ENCODE data around the gene C18orf54.
A peak's percentile ranks its signal among the peaks of the same experiment; 100 is the strongest.
"Not testable (repeated sequence)": the region's sequence is repeated elsewhere in the genome, so short reads cannot be mapped to it uniquely, and the experiment has no call there.

The C18orf54 gene

DNA sequence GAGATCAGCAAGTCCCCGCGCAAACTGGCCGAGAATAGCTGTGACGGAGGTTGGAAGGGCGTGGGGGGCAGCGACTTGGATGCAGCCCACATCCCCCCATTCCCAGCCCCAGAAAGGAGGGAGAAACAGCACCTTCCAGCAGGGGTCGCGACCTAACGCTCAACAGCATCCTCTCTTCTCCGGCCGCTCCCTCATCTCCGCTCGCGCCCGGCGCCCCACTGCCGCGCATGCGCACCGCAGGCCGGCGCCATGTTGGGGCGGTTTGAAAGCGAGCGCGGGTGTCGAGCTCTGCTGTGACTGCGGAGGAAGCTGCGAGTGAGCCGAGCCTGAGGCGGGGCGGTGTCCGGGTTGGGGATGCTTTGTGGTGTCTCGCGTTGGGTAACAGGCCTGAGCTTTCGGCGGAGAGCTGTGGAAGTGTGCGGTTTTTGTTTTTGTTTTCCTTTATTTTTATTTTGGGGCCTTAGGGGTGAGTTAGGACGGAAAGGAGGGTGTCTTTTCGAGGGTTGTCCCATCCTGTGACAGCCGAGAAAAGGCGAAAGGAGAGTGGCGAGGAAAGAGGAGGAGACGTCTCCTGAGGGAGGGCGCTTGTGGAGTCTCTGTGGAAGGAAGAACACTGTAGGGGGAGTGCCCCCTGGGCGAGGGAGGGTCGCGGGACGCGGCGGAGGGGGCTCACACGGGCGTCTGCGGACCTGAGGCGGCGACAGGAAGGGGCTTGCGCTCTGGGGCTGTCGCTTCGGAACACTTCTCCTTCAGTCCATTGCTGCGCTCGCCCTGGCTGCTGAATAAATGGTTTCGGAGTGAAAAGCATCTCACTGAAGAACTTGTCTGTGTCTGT, at the start of gene C18orf54, which contains the start of gene STARD6:
Gene C18orf54 (plus strand): TSS at position 247 of the 835 bp plus-strand sequence. CDS start 2,667 bp downstream, outside the sequence.
Gene STARD6 (minus strand): TSS at position 199 of the 835 bp plus-strand sequence. CDS start 3,285 bp downstream, outside the sequence.
- H3K27ac ChIP-seq (ENCODE audit: low read depth, low read length), result peak within 1 kb of the TSS; percentile 25
- peak within 1 kb of the TSS; percentile 20 to 90 (median 79) for H3K9ac ChIP-seq (ENCODE audit: low read length in 5 of 5)

DNA sequence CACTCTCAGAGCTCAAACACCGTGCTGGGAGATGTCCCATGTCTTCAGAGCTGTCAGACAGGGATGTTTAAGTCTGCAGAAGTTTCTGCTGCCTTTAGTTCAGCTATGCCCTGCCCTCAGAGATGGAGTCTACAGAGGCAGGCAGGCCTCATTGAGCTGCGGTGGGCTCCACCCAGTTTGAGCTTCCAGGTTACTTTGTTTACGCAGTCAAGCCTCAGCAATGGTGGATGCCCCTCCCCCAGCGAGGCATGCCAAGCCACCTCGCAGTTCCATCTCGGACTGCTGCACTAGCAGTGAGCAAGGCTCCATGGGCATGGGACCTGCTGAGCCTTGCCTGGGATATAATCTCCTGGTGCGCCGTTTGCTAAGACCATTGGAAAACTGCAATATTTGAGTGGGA, 48.1 kb upstream of the C18orf54 start:
- H3K36me3 ChIP-seq (ENCODE audit: control insufficient read depth in 5 of 5, insufficient read depth in 5 of 5, low read length in 5 of 5); H3K4me3 ChIP-seq (ENCODE audit: low read depth in 1 of 5, low read length in 5 of 5); H3K4me1 ChIP-seq (ENCODE audit: control insufficient read depth in 5 of 5, insufficient read depth in 5 of 5, low read length in 5 of 5); H3K9me3 ChIP-seq (ENCODE audit: control insufficient read depth in 5 of 5, low read length in 5 of 5); H3K9ac ChIP-seq (ENCODE audit: low read length in 5 of 5); H3K27ac ChIP-seq (ENCODE audit: low read depth, low read length); H3K27me3 ChIP-seq (ENCODE audit: control insufficient read depth in 5 of 5, insufficient read depth in 4 of 5, low read length in 5 of 5): not testable (repeated sequence)

More for the DNA sequence above, at the start of gene C18orf54, which contains the start of gene STARD6:
- H3K27me3 ChIP-seq (ENCODE audit: control insufficient read depth in 5 of 5, insufficient read depth in 4 of 5, low read length in 5 of 5), result no peaks in the 10 kb centered on the region
- peak within 1 kb of the TSS; percentile 86 to 94 (median 90) for H3K4me3 ChIP-seq (ENCODE audit: low read depth in 1 of 5, low read length in 5 of 5)
- no peaks in the 10 kb centered on the region for H3K9me3 ChIP-seq (ENCODE audit: control insufficient read depth in 5 of 5, low read length in 5 of 5)
- peaks cover 0 to 5% (median 0%) of the 10 kb centered on the region in 5 donors for H3K36me3 ChIP-seq (ENCODE audit: control insufficient read depth in 5 of 5, insufficient read depth in 5 of 5, low read length in 5 of 5)
- peaks cover 0 to 21% (median 19%) of the 10 kb centered on the region in 5 donors for H3K4me1 ChIP-seq (ENCODE audit: control insufficient read depth in 5 of 5, insufficient read depth in 5 of 5, low read length in 5 of 5)

DNA sequence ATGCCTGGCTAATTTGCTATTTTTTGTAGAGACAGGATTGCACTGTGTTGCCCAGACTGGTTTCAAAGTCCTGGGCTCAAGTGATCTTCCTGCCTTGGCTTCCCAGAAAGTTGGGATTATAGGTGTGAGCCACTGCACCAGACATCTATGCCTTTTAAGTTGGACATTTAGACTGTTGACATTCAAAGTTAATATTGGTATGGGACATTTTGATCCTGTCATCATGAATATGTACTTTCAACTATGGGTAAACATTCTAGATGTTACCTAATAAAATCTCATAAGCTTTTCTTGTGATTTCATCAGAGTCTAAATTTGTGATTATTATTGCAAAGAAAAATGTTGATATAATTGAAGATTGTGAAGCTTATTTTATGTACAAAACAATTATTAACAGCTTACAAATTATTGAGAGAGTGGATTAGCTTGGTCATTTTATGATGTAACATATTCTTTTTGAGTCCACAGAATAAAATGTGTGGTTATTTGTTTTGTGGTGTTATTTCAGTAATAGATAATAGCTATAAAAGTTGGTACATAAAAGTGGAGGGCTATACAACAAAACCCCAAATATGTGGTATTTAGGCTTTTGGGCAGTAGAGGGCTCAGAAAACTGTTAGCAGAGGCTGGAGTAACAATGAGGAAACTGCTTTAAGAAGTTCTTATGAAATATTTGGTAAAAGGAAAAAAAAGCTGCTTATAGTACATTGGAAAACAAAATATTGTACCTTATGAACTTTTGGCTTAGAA, 41.5 kb upstream of the C18orf54 start:
- H3K27me3 ChIP-seq (ENCODE audit: control insufficient read depth in 5 of 5, insufficient read depth in 4 of 5, low read length in 5 of 5), result no peaks in the 10 kb centered on the region
- no peaks in the 10 kb centered on the region for H3K36me3 ChIP-seq (ENCODE audit: control insufficient read depth in 5 of 5, insufficient read depth in 5 of 5, low read length in 5 of 5)
- no peaks in the 10 kb centered on the region for H3K9me3 ChIP-seq (ENCODE audit: control insufficient read depth in 5 of 5, low read length in 5 of 5)
- no peak overlapping the region for H3K27ac ChIP-seq (ENCODE audit: low read depth, low read length)
- H3K4me3 ChIP-seq (ENCODE audit: low read depth in 1 of 5, low read length in 5 of 5), result no peak overlapping the region
- H3K9ac ChIP-seq (ENCODE audit: low read length in 5 of 5), result no peak overlapping the region
- no peaks in the 10 kb centered on the region for H3K4me1 ChIP-seq (ENCODE audit: control insufficient read depth in 5 of 5, insufficient read depth in 5 of 5, low read length in 5 of 5)

DNA sequence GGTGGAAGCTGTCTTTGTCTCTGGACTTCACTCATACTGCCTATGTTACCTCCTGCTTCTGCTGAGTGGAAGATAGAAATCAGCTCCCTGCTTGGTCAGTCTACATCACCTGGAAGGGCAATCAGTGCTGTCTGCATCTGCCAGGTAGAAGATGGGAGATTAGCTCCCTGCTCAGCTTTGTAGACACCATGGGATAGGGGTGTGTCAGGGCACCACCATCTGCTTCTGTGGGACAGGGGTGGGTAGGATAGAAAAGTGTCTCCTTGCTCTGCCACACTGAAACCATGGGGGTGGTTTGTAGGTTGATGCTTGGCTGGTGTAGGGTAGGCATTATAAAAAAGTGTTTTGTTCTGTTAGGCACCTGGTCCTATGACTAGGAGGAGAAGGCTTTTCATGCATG, 34.1 kb upstream of the C18orf54 start:
- no peaks in the 10 kb centered on the region for H3K36me3 ChIP-seq (ENCODE audit: control insufficient read depth in 5 of 5, insufficient read depth in 5 of 5, low read length in 5 of 5)
- no peaks in the 10 kb centered on the region for H3K4me1 ChIP-seq (ENCODE audit: control insufficient read depth in 5 of 5, insufficient read depth in 5 of 5, low read length in 5 of 5)
- no peak overlapping the region for H3K4me3 ChIP-seq (ENCODE audit: low read depth in 1 of 5, low read length in 5 of 5)
- no peaks in the 10 kb centered on the region for H3K27me3 ChIP-seq (ENCODE audit: control insufficient read depth in 5 of 5, insufficient read depth in 4 of 5, low read length in 5 of 5)
- H3K9ac ChIP-seq (ENCODE audit: low read length in 5 of 5), result no peak overlapping the region
- H3K27ac ChIP-seq (ENCODE audit: low read depth, low read length), result no peak overlapping the region
- H3K9me3 ChIP-seq (ENCODE audit: control insufficient read depth in 5 of 5, low read length in 5 of 5), result no peaks in the 10 kb centered on the region

DNA sequence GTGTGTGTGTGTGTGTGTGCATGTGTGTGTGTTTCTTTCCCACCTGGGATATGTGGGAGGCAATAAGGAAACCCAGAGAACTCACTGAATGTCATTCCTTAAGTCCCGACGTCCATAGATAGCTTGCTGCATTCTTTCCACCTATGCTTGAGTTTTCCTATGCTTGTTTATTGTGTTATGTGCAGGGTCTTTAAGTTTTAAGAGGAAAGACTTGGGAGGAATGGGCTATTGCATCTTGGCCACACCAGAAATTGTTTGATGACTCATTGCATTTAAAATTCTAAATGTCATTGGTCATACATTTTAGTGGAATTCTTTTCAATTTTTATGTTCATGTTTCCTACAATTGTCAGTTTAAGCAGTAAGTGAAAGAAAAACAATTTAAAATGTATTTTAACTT, 33.7 kb upstream of the C18orf54 start:
- H3K9ac ChIP-seq (ENCODE audit: low read length in 5 of 5), result no peak overlapping the region
- H3K36me3 ChIP-seq (ENCODE audit: control insufficient read depth in 5 of 5, insufficient read depth in 5 of 5, low read length in 5 of 5), result no peaks in the 10 kb centered on the region
- no peak overlapping the region for H3K27ac ChIP-seq (ENCODE audit: low read depth, low read length)
- no peak overlapping the region for H3K4me3 ChIP-seq (ENCODE audit: low read depth in 1 of 5, low read length in 5 of 5)
- no peaks in the 10 kb centered on the region for H3K9me3 ChIP-seq (ENCODE audit: control insufficient read depth in 5 of 5, low read length in 5 of 5)
- no peaks in the 10 kb centered on the region for H3K4me1 ChIP-seq (ENCODE audit: control insufficient read depth in 5 of 5, insufficient read depth in 5 of 5, low read length in 5 of 5)
- no peaks in the 10 kb centered on the region for H3K27me3 ChIP-seq (ENCODE audit: control insufficient read depth in 5 of 5, insufficient read depth in 4 of 5, low read length in 5 of 5)

DNA sequence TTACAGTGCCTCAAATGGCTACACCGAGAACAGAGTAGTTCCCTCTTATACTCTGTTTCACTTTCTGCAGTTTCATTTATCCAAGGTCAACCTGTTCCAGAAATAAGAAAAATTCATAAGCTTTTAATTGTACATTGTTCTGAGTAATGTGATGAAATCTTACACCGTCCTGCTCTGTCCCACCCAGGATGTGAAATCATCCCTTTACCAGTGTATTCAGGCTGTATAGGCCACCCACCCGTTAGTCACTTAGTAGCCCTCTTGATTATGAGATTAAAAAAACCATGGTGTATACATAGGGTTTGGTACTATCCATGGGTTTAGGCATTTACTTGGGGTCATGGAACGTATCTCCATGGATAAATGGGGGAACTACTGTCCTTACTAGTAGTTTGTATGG, 29.9 kb upstream of the C18orf54 start:
- H3K4me3 ChIP-seq (ENCODE audit: low read depth in 1 of 5, low read length in 5 of 5), result no peak overlapping the region
- no peaks in the 10 kb centered on the region for H3K9me3 ChIP-seq (ENCODE audit: control insufficient read depth in 5 of 5, low read length in 5 of 5)
- H3K27me3 ChIP-seq (ENCODE audit: control insufficient read depth in 5 of 5, insufficient read depth in 4 of 5, low read length in 5 of 5), result no peaks in the 10 kb centered on the region
- H3K9ac ChIP-seq (ENCODE audit: low read length in 5 of 5), result no peak overlapping the region
- H3K36me3 ChIP-seq (ENCODE audit: control insufficient read depth in 5 of 5, insufficient read depth in 5 of 5, low read length in 5 of 5), result no peaks in the 10 kb centered on the region
- no peaks in the 10 kb centered on the region for H3K4me1 ChIP-seq (ENCODE audit: control insufficient read depth in 5 of 5, insufficient read depth in 5 of 5, low read length in 5 of 5)
- no peak overlapping the region for H3K27ac ChIP-seq (ENCODE audit: low read depth, low read length)

DNA sequence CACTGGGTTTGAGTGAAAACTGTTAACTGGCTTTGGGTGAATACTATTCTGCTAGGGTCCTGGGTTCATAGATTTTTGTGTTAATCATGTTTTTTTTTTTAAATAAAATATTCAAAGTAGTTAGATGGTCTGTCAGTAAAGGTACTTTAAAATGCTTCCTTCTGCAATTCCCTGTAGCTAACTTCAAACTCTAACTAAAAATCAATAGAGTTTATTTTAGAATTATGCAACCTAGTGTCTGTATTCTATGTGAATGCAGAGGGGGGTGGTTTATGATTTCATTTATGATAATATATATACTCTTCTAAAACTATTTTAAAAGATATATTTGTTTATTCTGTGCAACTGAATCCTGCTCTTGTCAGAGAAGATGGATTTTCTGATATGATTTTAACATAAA, 27.9 kb upstream of the C18orf54 start:
- no peaks in the 10 kb centered on the region for H3K36me3 ChIP-seq (ENCODE audit: control insufficient read depth in 5 of 5, insufficient read depth in 5 of 5, low read length in 5 of 5)

DNA sequence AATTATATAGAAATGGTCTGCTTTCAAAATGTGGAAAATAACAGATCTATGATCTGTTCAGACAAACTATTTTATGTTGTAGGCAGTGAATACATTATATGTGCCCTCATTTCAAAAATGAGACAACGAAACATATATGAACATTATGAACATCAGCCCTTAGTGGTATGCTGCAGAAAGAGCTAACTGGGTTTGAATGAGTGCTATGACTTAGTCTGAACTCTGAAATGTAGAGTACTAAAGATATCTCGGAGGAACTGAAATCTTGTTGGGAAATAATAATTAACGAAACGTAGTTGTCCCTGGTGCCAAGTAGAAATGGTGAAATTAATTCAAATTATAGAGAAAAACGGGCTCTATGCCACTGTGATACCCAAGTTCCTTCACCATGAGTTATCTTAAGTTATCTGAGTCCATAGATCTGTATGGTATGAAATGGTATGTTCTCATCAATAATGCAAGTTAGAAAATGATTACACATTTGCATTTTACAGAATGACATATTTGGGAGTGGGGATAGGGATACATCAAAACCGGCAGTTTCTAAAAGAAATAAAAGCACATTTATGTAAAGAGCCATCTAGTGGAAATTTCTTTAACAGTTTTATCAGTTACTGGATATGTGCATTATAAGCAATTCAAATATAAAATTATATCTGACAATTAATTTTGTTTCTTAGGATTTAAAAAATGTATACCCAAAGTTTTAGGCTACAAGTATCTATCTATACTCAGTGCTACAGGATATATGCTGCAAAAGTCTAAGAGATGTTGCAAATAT, 26.7 kb upstream of the C18orf54 start:
- Histone ChIP-seq H3K4me3 (ENCODE audit: low read depth in 1 of 5, low read length in 5 of 5) (no peak overlapping the region), H3K9ac (ENCODE audit: low read length in 5 of 5) (no peak overlapping the region), H3K27me3 (ENCODE audit: control insufficient read depth in 5 of 5, insufficient read depth in 4 of 5, low read length in 5 of 5) (no peaks in the 10 kb centered on the region), H3K9me3 (ENCODE audit: control insufficient read depth in 5 of 5, low read length in 5 of 5) (no peaks in the 10 kb centered on the region), H3K27ac (ENCODE audit: low read depth, low read length) (no peak overlapping the region), H3K4me1 (ENCODE audit: control insufficient read depth in 5 of 5, insufficient read depth in 5 of 5, low read length in 5 of 5) (peaks cover 0 to 3% (median 0%) of the 10 kb centered on the region in 5 donors), H3K36me3 (ENCODE audit: control insufficient read depth in 5 of 5, insufficient read depth in 5 of 5, low read length in 5 of 5) (no peaks in the 10 kb centered on the region)

More for the DNA sequence above, 27.9 kb upstream of the C18orf54 start:
- H3K27me3 ChIP-seq (ENCODE audit: control insufficient read depth in 5 of 5, insufficient read depth in 4 of 5, low read length in 5 of 5), result no peaks in the 10 kb centered on the region
- H3K9ac ChIP-seq (ENCODE audit: low read length in 5 of 5), result no peak overlapping the region
- H3K9me3 ChIP-seq (ENCODE audit: control insufficient read depth in 5 of 5, low read length in 5 of 5), result no peaks in the 10 kb centered on the region
- no peak overlapping the region for H3K27ac ChIP-seq (ENCODE audit: low read depth, low read length)
- no peak overlapping the region for H3K4me3 ChIP-seq (ENCODE audit: low read depth in 1 of 5, low read length in 5 of 5)
- H3K4me1 ChIP-seq (ENCODE audit: control insufficient read depth in 5 of 5, insufficient read depth in 5 of 5, low read length in 5 of 5), result peaks cover 0 to 3% (median 0%) of the 10 kb centered on the region in 5 donors

DNA sequence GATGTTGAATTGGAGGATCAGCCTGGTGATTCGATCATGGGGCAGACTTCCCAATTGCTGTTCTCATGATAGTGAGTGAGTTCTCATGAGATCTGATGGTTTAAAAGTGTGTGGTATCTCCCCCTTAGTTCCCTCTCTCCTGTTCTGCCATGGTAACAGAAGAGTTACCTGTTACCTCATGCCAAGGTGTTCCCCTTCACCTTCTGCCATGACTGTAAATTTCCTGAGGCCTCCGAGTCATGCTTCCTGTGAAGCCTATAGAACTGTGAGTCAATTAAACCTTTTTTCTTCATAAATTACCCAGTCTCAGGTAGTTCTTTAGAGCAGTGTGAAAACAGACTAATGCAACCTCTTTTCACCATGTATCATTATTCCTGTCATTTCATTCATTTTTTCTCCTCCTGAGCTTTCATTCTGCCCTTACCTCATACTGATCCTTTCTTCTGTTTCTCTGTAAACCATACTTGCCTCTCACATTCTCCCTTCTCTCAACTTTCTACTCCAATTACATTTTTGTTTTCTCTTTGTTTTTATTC, 22.0 kb upstream of the C18orf54 start:
- Histone ChIP-seq H3K27me3 (ENCODE audit: control insufficient read depth in 5 of 5, insufficient read depth in 4 of 5, low read length in 5 of 5) (no peaks in the 10 kb centered on the region), H3K4me1 (ENCODE audit: control insufficient read depth in 5 of 5, insufficient read depth in 5 of 5, low read length in 5 of 5) (peaks cover 0 to 3% (median 0%) of the 10 kb centered on the region in 5 donors), H3K9me3 (ENCODE audit: control insufficient read depth in 5 of 5, low read length in 5 of 5) (no peaks in the 10 kb centered on the region), H3K27ac (ENCODE audit: low read depth, low read length) (no peak overlapping the region), H3K9ac (ENCODE audit: low read length in 5 of 5) (no peak overlapping the region), H3K4me3 (ENCODE audit: low read depth in 1 of 5, low read length in 5 of 5) (no peak overlapping the region), H3K36me3 (ENCODE audit: control insufficient read depth in 5 of 5, insufficient read depth in 5 of 5, low read length in 5 of 5) (no peaks in the 10 kb centered on the region)

Data from subcutaneous abdominal adipose tissue (tissue), 5 donors.